Fibroblast of villous mesenchyme (primary cell): ENCODE measurements around the gene PIGX. TPM values are rescaled to one million over a fixed set of nuclear protein-coding genes. Genes with fewer than 3 reads are reported as not detected.

Experiments used
- DNase-seq: peaks from one replicate; pipeline ENCODE4 v3.0.0-alpha.2; 2010; ENCODE audit warnings: low read depth
- H3K4me3 ChIP-seq: 2 replicates; pipeline ENCODE4 v1.5.1; 2011; ENCODE audit warnings: low read depth, mild to moderate bottlenecking, low read length
- total RNA-seq: library from RNA; depleted of rRNA; stranded (reverse); fragments of >200 nt; gene quantifications from 2 replicates; pipeline ENCODE4 v1.2.3, GENCODE V29; 2012
- TF ChIP-seq, protein P1 (sequence below): IDR thresholded peaks from 2 replicates; pipeline ENCODE4 v1.5.1; 2012; ENCODE audit warnings: low read depth, mild to moderate bottlenecking, low read length; ENCODE audit not compliant: insufficient read depth

Gene PIGX
- total RNA-seq, result 18.0 and 31.1 TPM in 2 replicates

DNA sequence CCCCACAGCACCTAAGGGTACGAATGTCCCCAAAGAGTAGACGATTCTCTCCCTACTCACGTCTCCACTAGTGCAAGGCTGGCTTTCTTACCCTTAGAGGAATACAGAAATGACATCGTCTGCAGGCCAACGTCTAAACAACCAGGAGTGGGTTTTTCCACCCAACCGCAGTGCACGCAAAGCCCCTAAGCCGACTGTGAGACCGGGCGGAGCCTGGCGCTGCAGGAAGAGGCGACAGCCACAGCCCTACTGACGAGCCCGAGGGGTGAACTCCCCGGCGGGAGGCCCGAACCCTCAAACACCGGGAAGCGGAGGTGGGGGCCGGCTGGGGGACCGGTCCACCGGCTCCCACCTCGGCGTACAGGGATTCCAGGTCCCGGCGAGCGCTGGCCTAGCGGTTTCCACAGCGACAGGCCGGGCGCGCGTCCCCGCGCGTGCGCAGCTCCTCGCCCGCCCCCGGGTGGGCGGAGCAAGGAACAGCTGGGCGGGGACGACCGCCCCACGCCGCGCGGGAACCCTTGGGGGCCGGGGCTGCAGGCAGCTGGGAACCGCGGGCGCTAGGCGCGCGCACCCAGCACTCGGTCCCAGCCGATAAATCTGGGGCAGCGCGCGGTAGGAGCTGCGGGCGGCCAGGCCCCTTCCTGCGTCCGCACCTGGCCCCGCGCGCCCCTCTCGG lies at the start of gene PIGX, which contains the start of gene CEP19:
Gene PIGX, plus strand, starts transcription at position 540 of the 676 bp plus-strand sequence.
Gene CEP19, minus strand, starts transcription at position 413 of the 676 bp plus-strand sequence. CDS start 3,593 bp downstream, outside the sequence.
- TF ChIP-seq, protein P1, sequence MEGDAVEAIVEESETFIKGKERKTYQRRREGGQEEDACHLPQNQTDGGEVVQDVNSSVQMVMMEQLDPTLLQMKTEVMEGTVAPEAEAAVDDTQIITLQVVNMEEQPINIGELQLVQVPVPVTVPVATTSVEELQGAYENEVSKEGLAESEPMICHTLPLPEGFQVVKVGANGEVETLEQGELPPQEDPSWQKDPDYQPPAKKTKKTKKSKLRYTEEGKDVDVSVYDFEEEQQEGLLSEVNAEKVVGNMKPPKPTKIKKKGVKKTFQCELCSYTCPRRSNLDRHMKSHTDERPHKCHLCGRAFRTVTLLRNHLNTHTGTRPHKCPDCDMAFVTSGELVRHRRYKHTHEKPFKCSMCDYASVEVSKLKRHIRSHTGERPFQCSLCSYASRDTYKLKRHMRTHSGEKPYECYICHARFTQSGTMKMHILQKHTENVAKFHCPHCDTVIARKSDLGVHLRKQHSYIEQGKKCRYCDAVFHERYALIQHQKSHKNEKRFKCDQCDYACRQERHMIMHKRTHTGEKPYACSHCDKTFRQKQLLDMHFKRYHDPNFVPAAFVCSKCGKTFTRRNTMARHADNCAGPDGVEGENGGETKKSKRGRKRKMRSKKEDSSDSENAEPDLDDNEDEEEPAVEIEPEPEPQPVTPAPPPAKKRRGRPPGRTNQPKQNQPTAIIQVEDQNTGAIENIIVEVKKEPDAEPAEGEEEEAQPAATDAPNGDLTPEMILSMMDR, result no peak
- peak; percentile 91 for DNase-seq
- H3K4me3 ChIP-seq, result peak within 1 kb of the TSS; percentile 95

DNA sequence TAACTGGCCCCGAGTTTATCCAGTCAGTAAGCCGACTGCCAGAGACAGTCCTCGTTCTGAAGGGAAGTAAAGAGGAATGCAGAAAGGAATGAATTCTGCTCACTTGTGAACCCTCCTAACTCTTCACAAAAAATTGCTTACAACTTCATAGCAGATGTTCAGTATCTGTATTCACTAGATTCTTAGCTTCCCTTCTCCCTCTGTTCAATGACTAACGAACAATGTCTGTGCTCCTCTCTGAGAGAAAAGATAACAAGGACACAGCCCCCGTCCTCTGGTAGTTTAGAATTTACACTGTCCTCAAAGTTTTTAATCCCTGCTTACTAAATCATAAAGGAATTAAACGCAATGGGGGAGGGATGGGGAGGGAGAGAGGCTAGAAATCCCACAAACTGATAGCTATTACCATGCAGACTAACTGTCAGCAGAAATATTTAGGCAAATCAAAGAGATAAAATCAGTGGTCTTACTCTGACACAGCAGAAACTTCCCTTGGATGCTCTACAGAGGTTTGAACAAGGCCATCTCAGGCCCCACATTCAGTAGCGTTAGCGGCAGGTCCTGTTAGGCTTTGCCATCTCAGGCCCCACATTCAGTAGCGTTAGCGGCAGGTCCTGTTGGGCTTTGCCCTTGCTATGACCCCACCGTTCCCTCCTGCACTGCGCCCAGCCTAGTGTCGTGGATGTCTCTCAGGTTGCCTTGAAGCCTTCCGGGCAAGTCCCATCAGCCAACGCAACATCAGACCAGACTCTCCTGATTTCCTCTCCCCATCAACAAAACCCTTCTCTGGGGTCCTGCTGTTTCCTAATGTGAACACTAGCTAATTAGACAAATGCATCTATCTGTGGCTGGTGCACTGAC lies 49.2 kb upstream of the PIGX start:
- DNase-seq, result peak; percentile 49
- TF ChIP-seq, protein P1, result no peak
- H3K4me3 ChIP-seq, result no peak overlapping the region

DNA sequence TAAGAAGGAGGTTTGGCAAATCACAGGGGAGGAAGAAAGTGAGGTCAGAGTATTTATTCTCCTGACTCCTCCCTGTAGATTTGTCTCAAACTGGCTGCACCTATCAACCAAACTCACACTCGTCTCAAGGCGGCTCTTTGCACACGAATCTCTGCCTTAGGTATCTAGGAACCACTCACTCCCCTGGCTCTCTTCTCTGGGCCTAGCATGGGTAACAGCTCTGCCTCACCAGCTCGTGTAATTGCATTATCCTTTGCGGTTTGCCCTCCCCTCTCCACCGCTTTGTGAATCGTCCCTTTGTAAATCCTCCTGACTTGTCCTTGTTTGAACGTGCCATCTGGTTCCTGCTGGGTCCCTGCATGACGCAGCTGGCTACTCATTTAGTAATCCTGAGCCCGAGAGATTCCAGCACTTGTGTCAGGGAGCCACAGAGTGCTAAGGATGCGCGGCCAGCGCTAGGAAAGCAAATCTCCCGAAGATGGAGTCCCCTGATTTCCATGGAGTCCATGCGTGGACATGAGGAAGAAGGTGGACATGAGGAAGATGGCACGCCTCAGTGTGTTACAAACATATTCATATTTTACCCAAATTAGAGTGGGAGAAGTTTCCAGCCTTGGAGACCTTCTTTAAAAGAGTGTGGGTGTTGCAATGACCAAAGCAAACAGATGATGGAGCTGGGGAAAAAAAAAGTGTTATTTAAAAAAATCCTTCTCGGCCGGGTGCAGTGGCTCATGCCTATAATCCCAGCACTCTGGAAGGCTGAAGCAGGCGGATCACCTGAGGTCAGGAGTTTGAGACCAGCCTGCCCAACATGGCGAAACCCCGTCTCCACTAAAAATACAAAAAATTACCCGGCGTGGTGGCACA lies 45.9 kb upstream of the PIGX start:
- peak; percentile 77 for DNase-seq
- TF ChIP-seq, protein P1, result no peak
- H3K4me3 ChIP-seq, result no peak overlapping the region

DNA sequence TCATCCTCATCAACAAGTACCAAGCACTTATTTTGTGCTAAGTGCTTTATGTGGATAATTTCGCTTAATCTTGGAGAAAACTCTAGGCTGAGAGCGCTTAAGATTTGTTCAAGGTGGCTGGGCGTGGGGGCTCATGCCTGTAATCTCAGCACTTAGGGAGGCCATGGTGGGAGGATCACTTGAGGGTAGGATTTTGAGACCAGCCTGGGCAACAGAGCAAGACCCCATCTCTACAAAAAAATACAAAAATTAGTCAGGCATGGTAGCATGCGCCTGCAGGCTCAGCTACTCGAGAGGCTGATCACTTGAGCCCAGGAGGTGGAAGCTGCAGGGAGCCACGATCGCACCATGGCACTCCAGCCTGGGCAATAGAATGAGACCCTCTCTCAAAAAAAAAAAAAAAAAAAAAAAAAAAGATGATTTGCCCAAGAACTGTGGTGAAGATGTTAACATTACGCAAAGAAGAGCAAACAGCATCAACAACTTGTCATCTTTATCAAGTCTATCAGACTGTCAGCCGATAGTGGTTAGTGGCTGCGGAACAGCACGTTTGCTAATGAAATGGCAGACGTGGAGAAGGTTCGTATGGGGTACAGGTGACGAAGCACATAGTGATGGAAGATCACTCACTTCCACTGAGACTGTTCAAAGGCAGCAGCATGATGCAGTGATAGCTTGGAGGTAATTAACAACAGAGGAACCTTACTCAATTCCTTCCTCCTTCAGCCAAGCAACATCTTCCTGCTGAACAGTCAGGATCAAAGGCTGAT lies 44.9 kb upstream of the PIGX start:
- H3K4me3 ChIP-seq, result no peak overlapping the region
- TF ChIP-seq, protein P1, result no peak
- no peak for DNase-seq

DNA sequence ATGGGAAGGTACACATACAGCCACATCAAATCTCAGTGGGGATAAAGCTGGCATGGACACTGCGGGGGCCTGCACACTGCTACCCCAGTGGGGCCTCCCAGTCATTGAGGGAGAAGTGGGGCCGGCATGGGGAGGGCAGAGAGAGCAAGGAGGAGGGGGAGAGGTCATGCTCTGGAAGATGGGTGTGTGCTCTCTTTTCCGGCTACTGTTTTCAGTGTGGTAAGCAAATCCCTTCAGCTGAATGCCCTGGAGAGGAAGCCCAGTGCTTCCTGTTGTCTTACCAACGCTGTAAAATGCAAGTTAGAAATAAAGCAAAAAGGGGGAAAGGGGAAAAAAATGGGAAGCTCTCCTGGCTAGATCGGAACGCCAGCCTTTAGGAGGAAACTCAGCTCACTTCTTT lies 41.8 kb upstream of the PIGX start:
- DNase-seq, result no peak
- TF ChIP-seq, protein P1, result no peak

DNA sequence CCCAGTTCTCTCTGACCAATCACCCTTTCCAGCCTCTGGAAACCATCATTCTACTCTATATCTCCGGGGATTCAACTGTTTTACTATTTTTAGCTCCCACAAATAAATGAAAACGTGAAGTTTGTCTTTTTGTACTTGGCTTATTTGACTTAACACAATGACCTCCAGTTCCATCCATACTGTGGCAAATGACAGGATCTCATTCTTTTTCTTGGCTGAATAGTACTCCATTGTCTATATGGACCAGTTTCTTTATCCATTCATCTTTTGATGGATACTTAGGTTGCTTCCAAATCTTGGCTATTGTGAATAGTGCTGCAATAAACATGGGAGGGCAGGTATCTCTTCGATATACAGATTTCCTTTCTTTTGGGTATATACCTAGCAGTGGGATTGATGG lies 38.5 kb upstream of the PIGX start:
- no peak overlapping the region for H3K4me3 ChIP-seq
- no peak for DNase-seq
- TF ChIP-seq, protein P1, result no peak

More for the DNA sequence above, 41.8 kb upstream of the PIGX start:
- no peak overlapping the region for H3K4me3 ChIP-seq
